ENCODE measurements around the gene TANC1.

TANC1 gene

DNA sequence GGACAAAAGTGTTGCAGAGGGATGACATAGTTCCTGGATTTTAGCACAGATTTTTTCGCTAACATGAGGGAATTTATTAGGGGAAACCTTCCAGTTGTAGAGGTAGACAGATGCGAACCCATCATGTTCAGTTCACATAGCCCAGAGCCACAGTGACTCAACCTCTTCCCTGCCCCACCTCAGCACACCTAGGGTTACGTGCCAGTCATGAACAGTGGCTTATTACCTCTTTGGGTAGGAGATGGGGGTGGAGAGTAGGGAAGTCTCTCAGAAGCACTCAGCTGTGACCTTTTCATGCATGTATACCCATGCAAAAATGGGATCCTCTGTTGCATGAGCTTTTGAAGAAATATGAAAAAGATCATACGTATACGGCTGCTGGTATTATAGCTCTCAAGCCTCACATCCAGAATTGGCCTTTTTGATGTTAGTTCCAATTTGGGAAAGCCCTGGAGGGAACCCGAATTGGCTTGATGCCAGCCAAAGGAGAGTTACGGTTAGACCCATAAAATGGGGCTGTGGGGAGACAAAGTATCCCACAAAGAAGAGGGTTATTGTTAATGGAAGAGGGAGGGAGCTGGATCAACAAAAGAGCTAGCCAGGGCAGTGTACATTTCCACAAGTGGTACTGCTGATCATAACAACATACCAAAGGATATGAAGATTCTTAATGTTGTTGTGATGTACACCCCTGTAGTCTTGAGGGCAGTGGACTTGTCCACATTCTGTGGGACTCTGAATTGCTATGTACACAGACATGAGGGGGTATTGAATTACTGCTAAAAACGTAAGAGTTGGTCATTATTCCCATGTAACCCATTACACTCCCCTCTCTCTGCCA lies 4.9 kb downstream of the TANC1 start:
- DNase-seq: no peak
- no peaks in the 10 kb centered on the region for H3K36me3 ChIP-seq
- H3K27me3 ChIP-seq: no peaks in the 10 kb centered on the region
- H3K27ac ChIP-seq: no peak overlapping the region
- no peaks in the 10 kb centered on the region for H3K9me3 ChIP-seq
- TF ChIP-seq, protein P1, sequence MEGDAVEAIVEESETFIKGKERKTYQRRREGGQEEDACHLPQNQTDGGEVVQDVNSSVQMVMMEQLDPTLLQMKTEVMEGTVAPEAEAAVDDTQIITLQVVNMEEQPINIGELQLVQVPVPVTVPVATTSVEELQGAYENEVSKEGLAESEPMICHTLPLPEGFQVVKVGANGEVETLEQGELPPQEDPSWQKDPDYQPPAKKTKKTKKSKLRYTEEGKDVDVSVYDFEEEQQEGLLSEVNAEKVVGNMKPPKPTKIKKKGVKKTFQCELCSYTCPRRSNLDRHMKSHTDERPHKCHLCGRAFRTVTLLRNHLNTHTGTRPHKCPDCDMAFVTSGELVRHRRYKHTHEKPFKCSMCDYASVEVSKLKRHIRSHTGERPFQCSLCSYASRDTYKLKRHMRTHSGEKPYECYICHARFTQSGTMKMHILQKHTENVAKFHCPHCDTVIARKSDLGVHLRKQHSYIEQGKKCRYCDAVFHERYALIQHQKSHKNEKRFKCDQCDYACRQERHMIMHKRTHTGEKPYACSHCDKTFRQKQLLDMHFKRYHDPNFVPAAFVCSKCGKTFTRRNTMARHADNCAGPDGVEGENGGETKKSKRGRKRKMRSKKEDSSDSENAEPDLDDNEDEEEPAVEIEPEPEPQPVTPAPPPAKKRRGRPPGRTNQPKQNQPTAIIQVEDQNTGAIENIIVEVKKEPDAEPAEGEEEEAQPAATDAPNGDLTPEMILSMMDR (IDR thresholded peaks at IDR 0.05): no peak
- intact Hi-C loops (cut with DNase I; ENCODE audit: low total_unique reads): no loop called here
- peaks cover 0 to 51% (median 14%) of the 10 kb centered on the region in 4 donors for H3K4me1 ChIP-seq
- H3K4me3 ChIP-seq: no peak overlapping the region

DNA sequence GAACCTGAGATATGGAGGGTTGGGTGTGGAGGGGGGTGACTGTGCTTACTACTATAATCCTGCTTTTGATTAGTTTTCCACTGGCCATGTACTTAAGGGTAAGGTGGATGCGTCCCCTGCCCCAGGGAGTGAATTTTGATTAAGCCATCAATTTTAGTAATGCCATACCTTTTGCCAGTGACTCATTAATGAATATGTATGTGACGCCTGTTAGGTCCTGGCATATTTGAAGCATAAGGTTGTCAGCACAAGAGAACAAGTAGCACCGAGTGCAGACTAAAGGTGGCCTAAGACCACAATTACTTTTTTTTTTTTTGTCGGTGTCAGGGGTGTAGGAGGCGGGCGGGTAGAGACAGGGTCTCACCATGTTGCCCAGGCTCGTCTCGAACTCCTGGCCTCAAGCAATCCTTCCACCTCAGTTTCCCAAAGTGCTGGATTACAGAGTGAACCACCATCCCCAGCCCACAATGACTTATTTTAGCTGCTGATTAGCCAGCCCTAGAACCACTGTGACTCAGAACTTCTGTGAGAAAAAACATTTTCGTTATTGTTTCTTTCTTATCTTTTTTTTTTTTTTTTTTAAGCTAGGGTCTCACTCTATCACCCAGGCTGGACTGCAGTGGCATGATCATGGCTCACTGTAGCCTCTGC lies 7.0 kb downstream of the TANC1 start:
- Histone ChIP-seq H3K4me1 (peaks cover 0 to 64% (median 13%) of the 10 kb centered on the region in 4 donors), H3K36me3 (no peaks in the 10 kb centered on the region), H3K27me3 (no peaks in the 10 kb centered on the region), H3K9me3 (no peaks in the 10 kb centered on the region), H3K27ac (no peak overlapping the region), H3K4me3 (no peak overlapping the region)
- no peak for DNase-seq
- intact Hi-C loops (cut with DNase I; ENCODE audit: low total_unique reads): no loop called here
- TF ChIP-seq, protein P1 (IDR thresholded peaks at IDR 0.05): no peak

DNA sequence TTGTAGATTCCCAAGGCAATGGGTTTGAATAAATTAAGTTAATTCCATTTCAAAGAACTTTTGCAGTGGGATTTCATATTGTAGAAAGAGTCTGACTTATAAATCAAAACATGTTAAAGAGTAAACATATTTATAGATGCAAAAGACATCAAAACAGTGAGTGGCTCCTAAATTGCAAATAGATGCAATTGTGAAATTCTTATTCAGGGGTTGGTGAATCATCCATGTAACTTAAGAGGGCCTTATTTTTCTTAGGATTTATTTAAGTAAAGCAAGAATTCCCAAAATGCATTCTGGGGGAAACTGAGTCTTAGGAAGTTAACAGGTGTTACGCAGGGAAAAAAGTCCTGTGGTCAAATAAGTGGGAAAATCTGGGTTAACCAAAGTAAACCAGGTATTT lies 11.3 kb downstream of the TANC1 start:
- TF ChIP-seq, protein P1 (IDR thresholded peaks at IDR 0.05): no peak

GRCh38 chr2:158984604-158985135 lies 16.2 kb downstream of the TANC1 start:
- peaks cover 0 to 57% (median 15%) of the 10 kb centered on the region in 4 donors for H3K4me1 ChIP-seq
- intact Hi-C loops (cut with DNase I; ENCODE audit: low total_unique reads): no loop called here
- H3K36me3 ChIP-seq: no peaks in the 10 kb centered on the region
- H3K9me3 ChIP-seq: no peaks in the 10 kb centered on the region
- no peaks in the 10 kb centered on the region for H3K27me3 ChIP-seq
- TF ChIP-seq, protein P1 (IDR thresholded peaks at IDR 0.05): no peak
- H3K4me3 ChIP-seq: no peak overlapping the region
- DNase-seq: no peak
- no peak overlapping the region for H3K27ac ChIP-seq

More for the DNA sequence above, 11.3 kb downstream of the TANC1 start:
- Histone ChIP-seq H3K27me3 (no peaks in the 10 kb centered on the region), H3K4me3 (no peak overlapping the region), H3K27ac (no peak overlapping the region), H3K9me3 (no peaks in the 10 kb centered on the region), H3K36me3 (no peaks in the 10 kb centered on the region), H3K4me1 (peaks cover 0 to 56% (median 5%) of the 10 kb centered on the region in 4 donors)
- DNase-seq: no peak
- intact Hi-C loops (cut with DNase I; ENCODE audit: low total_unique reads): no loop called here

GRCh38 chr2:158988501-158988900 lies 20.1 kb downstream of the TANC1 start:
- Histone ChIP-seq H3K4me1 (peaks cover 0 to 56% (median 18%) of the 10 kb centered on the region in 4 donors), H3K27ac (no peak overlapping the region), H3K36me3 (no peaks in the 10 kb centered on the region), H3K27me3 (no peaks in the 10 kb centered on the region), H3K4me3 (no peak overlapping the region), H3K9me3 (no peaks in the 10 kb centered on the region)
- DNase-seq: no peak
- TF ChIP-seq, protein P1 (IDR thresholded peaks at IDR 0.05): no peak
- intact Hi-C loops (cut with DNase I; ENCODE audit: low total_unique reads): no loop called here

Measured in tibial artery (tissue), 4 donors.